Calu3 (cell line): ENCODE data around the gene CMYA5. TPM values are rescaled to one million over a fixed set of nuclear protein-coding genes. Genes with fewer than 3 reads are reported as not detected.

Source experiments
- BruUV-seq: library from RNA; stranded (reverse); fragments of 400-500 nt; replicated peaks from 2 replicates; lab custom pipeline; 2021; lab: Mats Ljungman, UMichigan
- CTCF ChIA-PET: fragments of 300-600 bp; sonication (Branson Sonifier 250); formaldehyde crosslinking; loops from one replicate; lab custom pipeline; 2022; ENCODE audit warnings: antibody characterized with exemption; lab: Charles Lee
- DNase-seq: peaks from one replicate; pipeline ENCODE4 v3.0.0; 2022
- H3K27ac Mint-ChIP-seq: one replicate; pipeline ENCODE4 v1.8.0; 2022; ENCODE audit warnings: mixed read lengths; ENCODE audit not compliant: unreplicated experiment
- H3K27me3 Mint-ChIP-seq: one replicate; pipeline ENCODE4 v1.8.0; 2022; ENCODE audit warnings: mixed read lengths; ENCODE audit not compliant: unreplicated experiment
- H3K36me3 Mint-ChIP-seq: one replicate; pipeline ENCODE4 v1.8.0; 2022; ENCODE audit warnings: mild to moderate bottlenecking, moderate library complexity, mixed read lengths; ENCODE audit not compliant: insufficient read depth, unreplicated experiment
- H3K4me1 Mint-ChIP-seq: one replicate; pipeline ENCODE4 v1.8.0; 2022; ENCODE audit warnings: mild to moderate bottlenecking, low read depth, mixed read lengths; ENCODE audit not compliant: unreplicated experiment
- H3K4me3 Mint-ChIP-seq: one replicate; pipeline ENCODE4 v1.8.0; 2022; ENCODE audit warnings: mild to moderate bottlenecking, low read depth, moderate library complexity, mixed read lengths; ENCODE audit not compliant: unreplicated experiment
- H3K9me3 Mint-ChIP-seq: one replicate; pipeline ENCODE4 v1.8.0; 2022; ENCODE audit warnings: low read depth, mixed read lengths; ENCODE audit not compliant: unreplicated experiment
- CTCF ChIP-seq: fragments of 200-600 bp; IDR thresholded peaks from one replicate; pipeline ENCODE4 v1.8.0; 2022; ENCODE audit warnings: antibody characterized with exemption; ENCODE audit not compliant: unreplicated experiment
- intact Hi-C: fragments of 100-400 bp; cut with micrococcal nuclease; formaldehyde crosslinking; loops from one replicate; pipeline ENCODE4 v1.10.0; 2022; ENCODE audit not compliant: unreplicated experiment
- total RNA-seq: library from RNA; stranded (reverse); gene quantifications from 2 replicates; pipeline ENCODE4 v1.2.3, GENCODE V29; 2022

Gene CMYA5
- total RNA-seq, 1 experiment from 2014 or later = 3.3 TPM

GRCh38 chr5:79832911-79833310 is 143.3 kb downstream of the CMYA5 start:
- Mint-ChIP-seq H3K27ac (no peak overlapping the region), H3K4me3 (no peak overlapping the region), H3K27me3 (no peaks in the 10 kb centered on the region), H3K36me3 (no peaks in the 10 kb centered on the region), H3K9me3 (no peaks in the 10 kb centered on the region), H3K4me1 (no peaks in the 10 kb centered on the region)
- no peak for DNase-seq
- CTCF ChIA-PET = no interaction called here
- BruUV-seq = no TSS peak
- intact Hi-C loops = no loop called here
- TF ChIP-seq CTCF = no peak

DNA sequence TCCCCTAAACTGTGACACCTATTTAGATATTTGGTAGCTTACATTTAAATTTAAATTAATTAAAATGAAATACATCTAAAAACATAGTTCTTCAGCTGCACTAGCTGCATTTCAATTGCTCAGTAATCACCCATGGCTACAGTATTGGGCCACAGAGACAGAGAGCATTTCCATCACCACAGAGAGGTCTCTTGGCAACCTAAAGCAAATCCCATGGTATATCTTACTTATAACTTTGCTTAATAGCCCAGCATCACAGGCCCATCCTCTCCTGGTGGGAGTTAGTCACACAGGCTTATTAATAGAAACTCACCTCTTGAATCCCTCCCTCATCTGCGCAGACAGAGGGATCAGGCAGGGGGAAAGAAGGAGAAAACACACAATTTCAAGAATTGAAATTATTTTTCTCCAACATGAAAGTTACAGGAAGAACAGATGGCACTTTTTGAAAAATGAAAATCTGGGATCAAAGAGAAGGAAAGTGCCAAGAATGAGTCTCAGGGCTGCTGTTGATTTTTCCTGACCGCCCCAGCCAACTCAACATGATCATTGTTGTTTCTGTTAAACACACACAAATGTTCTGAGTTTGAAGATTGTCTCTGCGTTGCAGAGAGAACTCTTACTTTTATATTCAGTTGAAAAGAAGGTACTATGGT is 144.6 kb downstream of the CMYA5 start:
- intact Hi-C loops = no loop called here
- CTCF ChIA-PET = interaction anchor here (0.9 kb wide), 1 partner anchor 57 kb away, joined by 3 read pairs; no protein-coding TSS in a partner anchor
- Mint-ChIP-seq H3K4me3 (no peak overlapping the region), H3K27ac (no peak overlapping the region), H3K36me3 (no peaks in the 10 kb centered on the region), H3K9me3 (no peaks in the 10 kb centered on the region), H3K27me3 (peaks cover 7% of the 10 kb centered on the region), H3K4me1 (no peaks in the 10 kb centered on the region)
- no peak for DNase-seq
- BruUV-seq = no TSS peak
- no peak for TF ChIP-seq CTCF

DNA sequence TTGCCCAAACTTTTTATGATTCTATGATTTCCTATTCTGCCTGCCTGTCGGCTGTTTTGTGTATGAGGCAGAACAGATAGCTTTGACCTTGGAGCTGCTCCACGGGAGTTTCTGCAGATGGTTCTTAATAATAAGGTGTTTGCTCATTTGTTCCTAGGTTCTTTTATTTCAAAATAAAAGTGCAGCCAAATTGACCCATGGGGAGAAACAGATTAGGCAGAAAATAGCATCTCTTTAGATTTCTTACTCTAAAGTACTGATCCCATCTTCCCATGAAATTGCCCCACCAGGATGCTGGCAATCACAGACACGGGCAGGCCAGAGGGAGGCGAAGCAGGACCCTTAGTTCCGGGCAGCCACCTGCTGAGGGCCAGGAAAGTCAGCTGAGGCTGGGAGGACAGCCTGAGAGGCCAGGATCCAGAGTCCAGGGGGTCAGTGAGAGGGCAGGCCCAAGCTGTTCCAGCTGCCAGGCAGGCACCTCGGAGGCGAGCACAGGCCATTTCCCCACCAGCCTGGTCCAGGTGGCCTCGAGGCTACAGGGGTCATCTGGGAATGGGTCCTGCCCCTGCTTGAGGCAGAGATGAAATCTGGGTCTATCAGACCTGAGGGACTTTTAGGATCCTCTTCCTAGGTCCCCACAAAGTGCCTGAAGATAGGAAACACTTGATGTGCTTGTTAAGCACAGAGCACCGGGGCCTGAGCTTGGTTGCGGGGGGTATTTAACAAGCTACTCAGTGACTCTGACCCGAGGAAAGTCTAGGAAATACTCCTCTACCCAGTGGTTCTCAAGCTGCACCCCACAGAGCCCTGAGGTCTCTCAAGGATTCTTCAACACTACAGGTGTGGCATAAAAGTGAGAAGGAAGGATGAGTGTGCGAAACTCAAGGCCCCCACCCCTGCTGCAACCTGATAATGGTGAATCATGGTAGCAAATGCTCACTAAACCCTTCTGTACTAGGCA is 145.4 kb downstream of the CMYA5 start:
- CTCF ChIA-PET = no interaction called here
- H3K4me1 Mint-ChIP-seq = no peaks in the 10 kb centered on the region
- intact Hi-C loops = no loop called here
- H3K27ac Mint-ChIP-seq = no peak overlapping the region
- no peak for DNase-seq
- no peak overlapping the region for H3K4me3 Mint-ChIP-seq
- BruUV-seq = no TSS peak
- no peak for TF ChIP-seq CTCF
- no peaks in the 10 kb centered on the region for H3K36me3 Mint-ChIP-seq
- H3K9me3 Mint-ChIP-seq = no peaks in the 10 kb centered on the region
- peaks cover 15% of the 10 kb centered on the region for H3K27me3 Mint-ChIP-seq

GRCh38 chr5:79837761-79838551 is 148.3 kb downstream of the CMYA5 start:
- H3K27ac Mint-ChIP-seq = no peak overlapping the region
- H3K9me3 Mint-ChIP-seq = no peaks in the 10 kb centered on the region
- intact Hi-C loops = no loop called here
- TF ChIP-seq CTCF = no peak
- BruUV-seq = no TSS peak
- no peak for DNase-seq
- H3K4me1 Mint-ChIP-seq = no peaks in the 10 kb centered on the region
- H3K4me3 Mint-ChIP-seq = no peak overlapping the region
- no peaks in the 10 kb centered on the region for H3K36me3 Mint-ChIP-seq
- peaks cover 36% of the 10 kb centered on the region for H3K27me3 Mint-ChIP-seq
- CTCF ChIA-PET = no interaction called here
